Lower lobe of right lung (tissue), 2 donors: ENCODE data around the gene ABI3. TPM values are rescaled to one million over a fixed set of nuclear protein-coding genes. Genes with fewer than 3 reads are reported as not detected.
"Not testable (repeated sequence)": the region's sequence is repeated elsewhere in the genome, so short reads cannot be mapped to it uniquely, and the experiment has no call there.

Source experiments
- ATAC-seq, 2 donors: fragments of 200-7000 bp; cut with Tn5 transposase; one replicate each; pipeline ENCODE4 v1.9.1; 2020 to 2022; ENCODE audit warnings: mild to moderate bottlenecking in 2 of 2, moderate library complexity in 2 of 2
- DNase-seq: peaks from one replicate; pipeline ENCODE4 v3.0.0-alpha.2; 2020
- H3K27ac ChIP-seq: fragments of 200-600 bp; one replicate; pipeline ENCODE4 v1.8.0; 2022
- H3K27me3 ChIP-seq: fragments of 200-600 bp; one replicate; pipeline ENCODE4 v1.8.0; 2022; ENCODE audit warnings: low read depth
- H3K36me3 ChIP-seq: fragments of 200-600 bp; one replicate; pipeline ENCODE4 v1.8.0; 2022; ENCODE audit warnings: mild to moderate bottlenecking
- H3K4me1 ChIP-seq: fragments of 200-600 bp; one replicate; pipeline ENCODE4 v1.8.0; 2022
- H3K4me3 ChIP-seq: fragments of 200-600 bp; one replicate; pipeline ENCODE4 v1.8.0; 2022; ENCODE audit warnings: mild to moderate bottlenecking
- H3K9me3 ChIP-seq: fragments of 200-600 bp; one replicate; pipeline ENCODE4 v1.8.0; 2022
- intact Hi-C: fragments of 100-400 bp; cut with DNase I; formaldehyde crosslinking; loops from one replicate; pipeline ENCODE4 v1.11.0; 2022
- long read RNA-seq: library from polyadenylated mRNA; unstranded; transcript quantifications from one replicate; pipeline ENCODE4 v2.0.0, GENCODE V29; 2021
- total RNA-seq: library from RNA; stranded (reverse); fragmentation: NEBNext Ultra II Directional; extraction: Animal tissue kit (Norgen Biotek cat#: 25700); gene quantifications from one replicate; pipeline ENCODE4 v1.2.1, GENCODE V29; 2021
- TF ChIP-seq, protein P1 (sequence below): fragments of 200-600 bp; IDR thresholded peaks from one replicate; pipeline ENCODE4 v1.8.0; 2022; ENCODE audit warnings: antibody characterized with exemption, mild to moderate bottlenecking
- donor health status: DM: no; HTN: yes; CAD: no; lungs with severe emphysema.

Gene ABI3, protein sequence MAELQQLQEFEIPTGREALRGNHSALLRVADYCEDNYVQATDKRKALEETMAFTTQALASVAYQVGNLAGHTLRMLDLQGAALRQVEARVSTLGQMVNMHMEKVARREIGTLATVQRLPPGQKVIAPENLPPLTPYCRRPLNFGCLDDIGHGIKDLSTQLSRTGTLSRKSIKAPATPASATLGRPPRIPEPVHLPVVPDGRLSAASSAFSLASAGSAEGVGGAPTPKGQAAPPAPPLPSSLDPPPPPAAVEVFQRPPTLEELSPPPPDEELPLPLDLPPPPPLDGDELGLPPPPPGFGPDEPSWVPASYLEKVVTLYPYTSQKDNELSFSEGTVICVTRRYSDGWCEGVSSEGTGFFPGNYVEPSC
- total RNA-seq: 46.8 TPM
- long read RNA-seq, transcript ABI3-201 (8 exons, 2,109 nt): major isoform, 38 of 60 reads
- long read RNA-seq, partial matches to known transcripts: 13 of 60 reads
- long read RNA-seq, other reads (novel, unspliced or antisense): 9 of 60 reads

DNA sequence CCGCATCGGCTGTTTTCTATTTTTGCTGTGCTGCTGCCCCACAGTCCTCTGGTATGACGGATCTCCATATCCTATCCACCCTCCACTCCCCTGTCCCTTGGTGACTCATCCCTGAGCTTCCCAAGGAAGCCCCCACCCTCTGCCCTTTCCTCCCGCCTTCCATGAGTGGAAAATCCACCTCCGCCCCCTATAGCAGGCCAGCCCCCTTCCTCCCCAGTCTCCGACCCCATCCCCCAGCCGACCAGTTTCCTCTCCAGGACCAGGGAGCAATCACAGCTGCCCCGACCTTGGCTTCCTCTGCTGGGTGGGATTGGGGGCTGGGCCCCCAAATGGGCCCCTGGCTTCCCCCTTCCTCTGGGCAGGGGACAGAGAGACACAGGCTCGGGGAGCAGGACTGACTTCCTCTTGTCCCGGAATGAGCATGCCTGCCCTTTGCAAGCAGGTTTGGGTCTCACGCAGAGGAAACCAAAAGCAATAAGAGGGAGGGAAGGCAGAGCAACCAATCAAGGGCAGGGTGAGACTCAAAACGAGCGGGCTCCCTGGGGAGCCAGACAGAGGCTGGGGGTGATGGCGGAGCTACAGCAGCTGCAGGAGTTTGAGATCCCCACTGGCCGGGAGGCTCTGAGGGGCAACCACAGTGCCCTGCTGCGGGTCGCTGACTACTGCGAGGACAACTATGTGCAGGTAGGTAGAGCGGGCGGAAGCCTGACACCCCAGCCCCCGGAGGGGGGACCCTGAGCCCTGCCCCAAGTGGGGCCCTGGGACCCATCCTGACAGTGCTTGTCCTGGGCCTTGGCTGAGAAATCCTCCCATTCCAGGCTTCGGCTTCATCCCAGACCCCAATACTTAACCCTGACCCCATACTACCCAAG, at the start of gene ABI3, which contains the start of gene GNGT2:
TSS of gene ABI3 (plus strand) at position 550 of the 872 bp plus-strand sequence. CDS start at position 568, 18 bp downstream.
TSS of gene GNGT2 (minus strand) at position 417 of the 872 bp plus-strand sequence. CDS start 3,152 bp downstream, outside the sequence.
- H3K4me3 ChIP-seq: peak within 1 kb of the TSS; percentile 64
- TF ChIP-seq, protein P1, sequence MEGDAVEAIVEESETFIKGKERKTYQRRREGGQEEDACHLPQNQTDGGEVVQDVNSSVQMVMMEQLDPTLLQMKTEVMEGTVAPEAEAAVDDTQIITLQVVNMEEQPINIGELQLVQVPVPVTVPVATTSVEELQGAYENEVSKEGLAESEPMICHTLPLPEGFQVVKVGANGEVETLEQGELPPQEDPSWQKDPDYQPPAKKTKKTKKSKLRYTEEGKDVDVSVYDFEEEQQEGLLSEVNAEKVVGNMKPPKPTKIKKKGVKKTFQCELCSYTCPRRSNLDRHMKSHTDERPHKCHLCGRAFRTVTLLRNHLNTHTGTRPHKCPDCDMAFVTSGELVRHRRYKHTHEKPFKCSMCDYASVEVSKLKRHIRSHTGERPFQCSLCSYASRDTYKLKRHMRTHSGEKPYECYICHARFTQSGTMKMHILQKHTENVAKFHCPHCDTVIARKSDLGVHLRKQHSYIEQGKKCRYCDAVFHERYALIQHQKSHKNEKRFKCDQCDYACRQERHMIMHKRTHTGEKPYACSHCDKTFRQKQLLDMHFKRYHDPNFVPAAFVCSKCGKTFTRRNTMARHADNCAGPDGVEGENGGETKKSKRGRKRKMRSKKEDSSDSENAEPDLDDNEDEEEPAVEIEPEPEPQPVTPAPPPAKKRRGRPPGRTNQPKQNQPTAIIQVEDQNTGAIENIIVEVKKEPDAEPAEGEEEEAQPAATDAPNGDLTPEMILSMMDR: no peak
- H3K9me3 ChIP-seq: no peaks in the 10 kb centered on the region
- peak; percentile 59 for DNase-seq
- ATAC-seq: peak; percentile 69 to 72
- intact Hi-C loops: no loop called here
- peak within 1 kb of the TSS; percentile 80 for H3K27ac ChIP-seq
- peaks cover 45% of the 10 kb centered on the region for H3K4me1 ChIP-seq
- no peaks in the 10 kb centered on the region for H3K36me3 ChIP-seq
- no peaks in the 10 kb centered on the region for H3K27me3 ChIP-seq

GRCh38 chr17:49162866-49163265, 47.6 kb upstream of the ABI3 start:
- Histone ChIP-seq H3K27me3 (peaks cover 31% of the 10 kb centered on the region), H3K4me3 (no peak overlapping the region), H3K36me3 (no peaks in the 10 kb centered on the region), H3K9me3 (no peaks in the 10 kb centered on the region), H3K27ac (no peak overlapping the region), H3K4me1 (no peaks in the 10 kb centered on the region)
- ATAC-seq: no peak
- no peak for DNase-seq
- TF ChIP-seq, protein P1: no peak
- intact Hi-C loops: no loop called here

GRCh38 chr17:49165143-49165542, 45.4 kb upstream of the ABI3 start:
- TF ChIP-seq, protein P1: no peak
- H3K36me3 ChIP-seq: no peaks in the 10 kb centered on the region
- intact Hi-C loops: no loop called here
- H3K4me1 ChIP-seq: no peaks in the 10 kb centered on the region
- no peak overlapping the region for H3K27ac ChIP-seq
- ATAC-seq: no peak
- DNase-seq: no peak
- peaks cover 34% of the 10 kb centered on the region for H3K27me3 ChIP-seq
- H3K9me3 ChIP-seq: no peaks in the 10 kb centered on the region
- no peak overlapping the region for H3K4me3 ChIP-seq

- ATAC-seq (no peak), DNase-seq (no peak)
- no peak overlapping the region for H3K27ac ChIP-seq
- no peaks in the 10 kb centered on the region for H3K9me3 ChIP-seq
- peaks cover 31% of the 10 kb centered on the region for H3K27me3 ChIP-seq
- no peaks in the 10 kb centered on the region for H3K4me1 ChIP-seq
- H3K4me3 ChIP-seq: no peak overlapping the region
- TF ChIP-seq, protein P1: no peak
- intact Hi-C loops: no loop called here
- no peaks in the 10 kb centered on the region for H3K36me3 ChIP-seq
Measured at GRCh38 chr17:49168706-49169105, 41.8 kb upstream of the ABI3 start.

- TF ChIP-seq, protein P1: no peak
- Histone ChIP-seq H3K36me3 (no peaks in the 10 kb centered on the region), H3K9me3 (peaks cover 11% of the 10 kb centered on the region), H3K27ac (no peak overlapping the region), H3K4me3 (no peak overlapping the region), H3K4me1 (no peaks in the 10 kb centered on the region), H3K27me3 (peaks cover 24% of the 10 kb centered on the region)
- no peak for ATAC-seq
- no peak for DNase-seq
- intact Hi-C loops: loop anchor here (10.0 kb wide), 1 partner anchor 55 kb away; no protein-coding TSS in a partner anchor
Measured at GRCh38 chr17:49170216-49170615, 40.3 kb upstream of the ABI3 start.

- H3K9me3 ChIP-seq: peaks cover 16% of the 10 kb centered on the region
- H3K4me3 ChIP-seq, H3K4me1 ChIP-seq, ATAC-seq, H3K27ac ChIP-seq, DNase-seq, H3K36me3 ChIP-seq: not testable (repeated sequence)
- peaks cover 24% of the 10 kb centered on the region for H3K27me3 ChIP-seq
- intact Hi-C loops: loop anchor here (10.0 kb wide), 1 partner anchor 54 kb away; no protein-coding TSS in a partner anchor
Measured at GRCh38 chr17:49170711-49171110, 39.8 kb upstream of the ABI3 start.

- H3K4me1 ChIP-seq, H3K27me3 ChIP-seq, H3K4me3 ChIP-seq, H3K27ac ChIP-seq, H3K36me3 ChIP-seq, ATAC-seq, DNase-seq: not testable (repeated sequence)
- H3K9me3 ChIP-seq: peaks cover 33% of the 10 kb centered on the region
- intact Hi-C loops: loop anchor here (10.0 kb wide), 1 partner anchor 49 kb away; no protein-coding TSS in a partner anchor
Measured at GRCh38 chr17:49175978-49176377, 34.5 kb upstream of the ABI3 start.
